ENCODE results near the gene EEIG1.
A peak's percentile ranks its signal among the peaks of the same experiment; 100 is the strongest.

The EEIG1 gene

GRCh38 chr9:127945338-127945737, 35.5 kb downstream of the EEIG1 start:
- Histone ChIP-seq H3K27ac (no peak overlapping the region), H3K4me3 (no peak overlapping the region)
- no peak for TF ChIP-seq CTCF (IDR thresholded peaks at IDR 0.05)
- no peak for DNase-seq (ENCODE audit: low spot score)

GRCh38 chr9:127944586-127945218, 36.1 kb downstream of the EEIG1 start:
- no peak for TF ChIP-seq CTCF (IDR thresholded peaks at IDR 0.05)
- no peak overlapping the region for H3K4me3 ChIP-seq
- no peak overlapping the region for H3K27ac ChIP-seq
- no peak for DNase-seq (ENCODE audit: low spot score)

- no peak for DNase-seq (ENCODE audit: low spot score)
- peak; percentile 82 for TF ChIP-seq CTCF (IDR thresholded peaks at IDR 0.05)
- Histone ChIP-seq H3K4me3 (no peak overlapping the region), H3K27ac (peak overlapping the region in 1 of 2 donors; percentile 15)
These were observed 37.1 kb downstream of the EEIG1 start for GRCh38 chr9:127943731-127944144.

GRCh38 chr9:127943011-127943662, 37.7 kb downstream of the EEIG1 start:
- peak overlapping the region in 1 of 2 donors; percentile 28 for H3K27ac ChIP-seq
- TF ChIP-seq CTCF (IDR thresholded peaks at IDR 0.05): no peak
- no peak for DNase-seq (ENCODE audit: low spot score)

GRCh38 chr9:127942216-127943010, 38.4 kb downstream of the EEIG1 start:
- Histone ChIP-seq H3K4me3 (no peak overlapping the region), H3K27ac (peak overlapping the region in 1 of 2 donors; percentile 28)
- no peak for DNase-seq (ENCODE audit: low spot score)
- TF ChIP-seq CTCF (IDR thresholded peaks at IDR 0.05): peak; percentile 72

More at GRCh38 chr9:127943011-127943662, 37.7 kb downstream of the EEIG1 start:
- no peak overlapping the region for H3K4me3 ChIP-seq

- TF ChIP-seq CTCF (IDR thresholded peaks at IDR 0.05): no peak
- no peak for DNase-seq (ENCODE audit: low spot score)
- Histone ChIP-seq H3K27ac (no peak overlapping the region), H3K4me3 (no peak overlapping the region)
These were observed 38.9 kb downstream of the EEIG1 start for GRCh38 chr9:127941961-127942215.

Data from coronary artery (tissue), 2 donors.